Hepatocyte (in vitro differentiated cells): ENCODE data around the gene GALNT7.

Experiments
- EZH2 ChIP-seq: fragments of 200-600 bp; sonication (generic); IDR thresholded peaks from 2 replicates; pipeline ENCODE4 v1.6.1; 2016; ENCODE audit warnings: antibody characterized with exemption, mild to moderate bottlenecking, borderline replicate concordance
- TF ChIP-seq, protein P1 (sequence below): fragments of 200-600 bp; sonication (generic); IDR thresholded peaks from 2 replicates; pipeline ENCODE4 v1.5.1; 2016; ENCODE audit warnings: antibody characterized with exemption, mild to moderate bottlenecking; ENCODE audit not compliant: poor library complexity

DNA sequence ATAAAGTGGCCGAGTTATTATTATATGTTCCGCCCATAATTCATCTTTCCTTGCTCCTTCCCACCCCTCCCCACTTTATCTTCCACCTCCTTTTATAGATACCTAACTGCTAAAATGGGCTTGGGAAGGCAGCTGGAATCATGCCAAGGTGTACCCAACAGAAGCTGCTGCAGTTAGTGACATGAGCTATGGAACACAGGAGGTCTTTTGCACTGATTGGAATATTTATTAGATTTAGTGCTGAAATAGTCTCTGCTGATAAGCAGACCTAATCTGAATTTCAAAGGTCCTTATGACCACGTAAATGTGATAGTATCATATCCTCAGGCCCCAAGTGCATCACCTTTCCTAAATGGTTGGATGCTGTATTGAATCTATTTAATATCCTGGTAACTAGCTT lies 100.7 kb downstream of the GALNT7 start:
- TF ChIP-seq, protein P1, sequence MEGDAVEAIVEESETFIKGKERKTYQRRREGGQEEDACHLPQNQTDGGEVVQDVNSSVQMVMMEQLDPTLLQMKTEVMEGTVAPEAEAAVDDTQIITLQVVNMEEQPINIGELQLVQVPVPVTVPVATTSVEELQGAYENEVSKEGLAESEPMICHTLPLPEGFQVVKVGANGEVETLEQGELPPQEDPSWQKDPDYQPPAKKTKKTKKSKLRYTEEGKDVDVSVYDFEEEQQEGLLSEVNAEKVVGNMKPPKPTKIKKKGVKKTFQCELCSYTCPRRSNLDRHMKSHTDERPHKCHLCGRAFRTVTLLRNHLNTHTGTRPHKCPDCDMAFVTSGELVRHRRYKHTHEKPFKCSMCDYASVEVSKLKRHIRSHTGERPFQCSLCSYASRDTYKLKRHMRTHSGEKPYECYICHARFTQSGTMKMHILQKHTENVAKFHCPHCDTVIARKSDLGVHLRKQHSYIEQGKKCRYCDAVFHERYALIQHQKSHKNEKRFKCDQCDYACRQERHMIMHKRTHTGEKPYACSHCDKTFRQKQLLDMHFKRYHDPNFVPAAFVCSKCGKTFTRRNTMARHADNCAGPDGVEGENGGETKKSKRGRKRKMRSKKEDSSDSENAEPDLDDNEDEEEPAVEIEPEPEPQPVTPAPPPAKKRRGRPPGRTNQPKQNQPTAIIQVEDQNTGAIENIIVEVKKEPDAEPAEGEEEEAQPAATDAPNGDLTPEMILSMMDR = no peak
- TF ChIP-seq EZH2 = no peak
